Measurements from ENCODE around the gene NR0B2.
"Not testable (repeated sequence)": the region's sequence is repeated elsewhere in the genome, so short reads cannot be mapped to it uniquely, and the experiment has no call there.

The NR0B2 gene

DNA sequence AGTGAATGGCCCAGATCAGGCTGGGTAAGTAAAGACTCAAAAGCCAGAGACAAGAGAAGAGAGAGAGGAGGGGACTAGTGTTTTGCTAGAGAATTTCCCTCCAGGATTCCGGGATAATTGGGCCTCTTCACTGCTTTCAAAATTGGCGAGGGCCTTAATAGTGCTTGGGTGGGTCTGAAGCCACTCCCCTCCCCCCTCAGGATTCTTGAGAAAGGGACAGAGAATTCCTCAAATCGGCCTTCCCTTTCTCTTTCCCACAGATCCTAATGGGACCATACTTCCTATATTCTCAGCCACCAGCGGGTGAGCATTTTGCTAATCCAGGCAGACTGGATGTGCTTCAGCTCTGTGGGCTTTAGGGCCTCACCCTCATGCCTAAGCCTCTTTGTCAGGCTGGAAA lies 38.9 kb downstream of the NR0B2 start:
- no peak overlapping the region for H3K27ac ChIP-seq
- TF ChIP-seq ZFX (IDR thresholded peaks at IDR 0.05; ENCODE audit: borderline replicate concordance), result no peak
- TF ChIP-seq, protein P1, sequence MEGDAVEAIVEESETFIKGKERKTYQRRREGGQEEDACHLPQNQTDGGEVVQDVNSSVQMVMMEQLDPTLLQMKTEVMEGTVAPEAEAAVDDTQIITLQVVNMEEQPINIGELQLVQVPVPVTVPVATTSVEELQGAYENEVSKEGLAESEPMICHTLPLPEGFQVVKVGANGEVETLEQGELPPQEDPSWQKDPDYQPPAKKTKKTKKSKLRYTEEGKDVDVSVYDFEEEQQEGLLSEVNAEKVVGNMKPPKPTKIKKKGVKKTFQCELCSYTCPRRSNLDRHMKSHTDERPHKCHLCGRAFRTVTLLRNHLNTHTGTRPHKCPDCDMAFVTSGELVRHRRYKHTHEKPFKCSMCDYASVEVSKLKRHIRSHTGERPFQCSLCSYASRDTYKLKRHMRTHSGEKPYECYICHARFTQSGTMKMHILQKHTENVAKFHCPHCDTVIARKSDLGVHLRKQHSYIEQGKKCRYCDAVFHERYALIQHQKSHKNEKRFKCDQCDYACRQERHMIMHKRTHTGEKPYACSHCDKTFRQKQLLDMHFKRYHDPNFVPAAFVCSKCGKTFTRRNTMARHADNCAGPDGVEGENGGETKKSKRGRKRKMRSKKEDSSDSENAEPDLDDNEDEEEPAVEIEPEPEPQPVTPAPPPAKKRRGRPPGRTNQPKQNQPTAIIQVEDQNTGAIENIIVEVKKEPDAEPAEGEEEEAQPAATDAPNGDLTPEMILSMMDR (IDR thresholded peaks at IDR 0.05), result no peak

DNA sequence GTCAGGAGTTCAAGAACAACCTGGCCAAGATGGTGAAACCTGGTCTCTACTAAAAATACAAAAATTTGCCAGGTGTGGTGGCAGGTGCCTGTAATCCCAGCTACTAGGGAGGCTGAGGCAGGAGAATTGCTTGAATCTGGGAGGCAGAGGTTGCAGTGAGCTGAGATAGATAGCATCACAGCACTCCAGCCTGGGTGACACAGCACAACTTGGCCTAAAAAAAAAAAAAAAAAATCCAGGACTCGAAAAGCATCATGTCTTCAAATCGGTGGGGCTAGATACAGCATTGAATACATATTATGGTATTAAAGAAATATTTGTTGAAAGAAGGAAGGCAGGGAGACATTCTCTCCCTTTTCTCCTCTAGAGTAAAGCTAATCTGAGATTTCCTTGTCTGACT lies 40.7 kb downstream of the NR0B2 start:
- not testable (repeated sequence) for H3K27ac ChIP-seq

DNA sequence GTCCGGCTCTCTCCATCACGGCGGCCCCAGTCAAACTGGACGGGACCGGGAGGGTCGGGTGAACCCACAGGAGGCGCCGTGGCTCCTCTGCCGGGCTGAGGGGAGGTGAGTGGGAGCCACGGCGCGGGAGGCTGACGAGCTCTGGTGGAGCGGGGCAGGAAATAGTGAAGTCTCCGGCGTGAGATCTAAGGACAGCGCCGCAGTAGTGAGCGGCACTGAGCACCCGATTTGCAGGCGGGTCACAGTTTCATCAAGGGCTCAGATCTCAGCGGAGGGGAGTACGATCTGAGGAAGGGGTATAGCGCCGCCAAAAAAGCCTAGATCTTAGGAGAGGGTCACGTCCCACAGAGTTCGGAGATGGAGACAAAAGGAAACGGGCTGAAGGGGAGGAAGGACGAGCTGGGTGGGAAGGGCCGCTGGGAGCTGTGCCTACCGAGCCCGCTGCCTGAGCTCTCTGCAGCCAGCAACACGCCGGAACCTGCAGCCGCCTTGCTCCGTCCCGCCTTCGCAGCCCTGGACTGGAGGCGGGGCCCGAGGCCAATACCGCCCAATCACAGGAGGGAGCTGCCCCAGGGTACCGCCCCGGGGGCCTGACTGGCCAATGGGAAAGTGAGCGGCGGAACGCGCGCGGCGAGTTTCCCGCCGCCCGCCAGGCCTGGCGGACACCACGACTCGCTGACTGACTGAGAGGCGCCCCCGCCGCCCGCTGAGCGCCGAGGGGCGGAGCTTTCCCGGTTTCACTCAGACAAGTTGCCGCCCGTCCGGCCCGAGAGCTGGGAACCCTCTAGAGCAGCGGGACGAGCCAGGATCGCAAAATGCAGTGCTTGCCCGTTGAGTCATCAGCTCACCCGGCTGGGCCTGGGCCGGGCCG lies 48.9 kb downstream of the NR0B2 start:
- peak overlapping the region; percentile 99 for H3K27ac ChIP-seq
- TF ChIP-seq ZFX (IDR thresholded peaks at IDR 0.05; ENCODE audit: borderline replicate concordance), result no peak
- TF ChIP-seq, protein P1 (IDR thresholded peaks at IDR 0.05), result no peak

DNA sequence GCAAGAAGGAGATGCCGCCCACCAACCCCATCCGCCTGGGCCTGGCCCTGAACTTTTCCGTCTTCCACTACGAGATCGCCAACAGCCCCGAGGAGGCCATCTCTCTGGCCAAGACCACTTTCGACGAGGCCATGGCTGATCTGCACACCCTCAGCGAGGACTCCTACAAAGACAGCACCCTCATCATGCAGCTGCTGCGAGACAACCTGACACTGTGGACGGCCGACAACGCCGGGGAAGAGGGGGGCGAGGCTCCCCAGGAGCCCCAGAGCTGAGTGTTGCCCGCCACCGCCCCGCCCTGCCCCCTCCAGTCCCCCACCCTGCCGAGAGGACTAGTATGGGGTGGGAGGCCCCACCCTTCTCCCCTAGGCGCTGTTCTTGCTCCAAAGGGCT lies 50.1 kb downstream of the NR0B2 start:
- H3K27ac ChIP-seq, result peak overlapping the region; percentile 99
- TF ChIP-seq, protein P1 (IDR thresholded peaks at IDR 0.05), result no peak
- TF ChIP-seq ZFX (IDR thresholded peaks at IDR 0.05; ENCODE audit: borderline replicate concordance), result no peak

DNA sequence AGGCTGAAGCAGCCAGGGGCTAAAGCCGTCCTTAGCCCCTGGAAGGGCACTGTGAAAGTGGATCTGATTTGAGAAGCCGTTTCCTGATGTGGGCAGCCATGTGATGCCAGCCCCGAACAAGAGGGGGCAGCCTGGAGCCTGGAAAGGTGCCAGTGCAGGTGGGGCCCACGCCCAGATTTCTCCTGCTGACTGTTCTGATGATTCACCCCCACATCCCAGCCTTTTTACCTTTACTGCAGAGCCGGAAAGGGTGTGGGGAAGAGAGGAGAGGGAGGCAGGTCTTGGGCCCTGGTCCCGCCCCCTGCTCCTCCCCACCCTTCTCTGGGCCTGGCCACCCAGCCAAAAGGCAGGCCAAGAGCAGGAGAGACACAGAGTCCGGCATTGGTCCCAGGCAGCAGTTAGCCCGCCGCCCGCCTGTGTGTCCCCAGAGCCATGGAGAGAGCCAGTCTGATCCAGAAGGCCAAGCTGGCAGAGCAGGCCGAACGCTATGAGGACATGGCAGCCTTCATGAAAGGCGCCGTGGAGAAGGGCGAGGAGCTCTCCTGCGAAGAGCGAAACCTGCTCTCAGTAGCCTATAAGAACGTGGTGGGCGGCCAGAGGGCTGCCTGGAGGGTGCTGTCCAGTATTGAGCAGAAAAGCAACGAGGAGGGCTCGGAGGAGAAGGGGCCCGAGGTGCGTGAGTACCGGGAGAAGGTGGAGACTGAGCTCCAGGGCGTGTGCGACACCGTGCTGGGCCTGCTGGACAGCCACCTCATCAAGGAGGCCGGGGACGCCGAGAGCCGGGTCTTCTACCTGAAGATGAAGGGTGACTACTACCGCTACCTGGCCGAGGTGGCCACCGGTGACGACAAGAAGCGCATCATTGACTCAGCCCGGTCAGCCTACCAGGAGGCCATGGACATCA lies 50.7 kb downstream of the NR0B2 start, which contains the start of gene SFN:
Gene SFN, plus strand, starts transcription at position 369 of the 904 bp plus-strand sequence. Its CDS starts 64 bp downstream, at position 433.
- TF ChIP-seq ZFX (IDR thresholded peaks at IDR 0.05; ENCODE audit: borderline replicate concordance), result no peak
- TF ChIP-seq, protein P1 (IDR thresholded peaks at IDR 0.05), result peak; percentile 61
- peak within 1 kb of the TSS; percentile 99 for H3K27ac ChIP-seq

DNA sequence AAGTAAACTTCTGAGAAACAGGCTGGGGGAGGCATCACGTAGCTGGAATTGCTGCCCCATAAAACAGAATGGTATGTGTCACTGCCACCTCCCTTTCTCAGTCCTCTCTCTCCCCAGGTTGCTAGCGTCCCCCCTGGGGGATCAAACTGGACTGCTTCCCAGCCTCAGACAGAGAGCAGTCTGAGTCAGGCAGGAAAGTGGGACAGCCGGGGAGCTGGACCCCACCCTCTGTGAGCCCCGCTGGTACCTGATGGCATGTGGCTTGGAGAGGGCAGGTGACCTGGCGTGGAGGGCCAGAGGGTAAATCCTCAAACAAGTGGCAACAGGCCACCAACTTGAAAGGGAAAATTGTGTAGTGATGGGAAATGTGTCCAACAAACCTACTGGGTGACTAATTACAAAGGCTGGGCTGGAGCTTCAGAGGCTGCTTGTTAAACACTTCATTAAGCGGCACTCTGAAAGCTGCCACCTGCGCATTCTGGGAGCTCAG lies 51.8 kb downstream of the NR0B2 start:
- H3K27ac ChIP-seq, result peak overlapping the region; percentile 99
- TF ChIP-seq, protein P1 (IDR thresholded peaks at IDR 0.05), result no peak
- no peak for TF ChIP-seq ZFX (IDR thresholded peaks at IDR 0.05; ENCODE audit: borderline replicate concordance)
